ENCODE results near the gene NDUFB2.
A peak's percentile ranks its signal among the peaks of the same experiment; 100 is the strongest.

Gene NDUFB2

DNA sequence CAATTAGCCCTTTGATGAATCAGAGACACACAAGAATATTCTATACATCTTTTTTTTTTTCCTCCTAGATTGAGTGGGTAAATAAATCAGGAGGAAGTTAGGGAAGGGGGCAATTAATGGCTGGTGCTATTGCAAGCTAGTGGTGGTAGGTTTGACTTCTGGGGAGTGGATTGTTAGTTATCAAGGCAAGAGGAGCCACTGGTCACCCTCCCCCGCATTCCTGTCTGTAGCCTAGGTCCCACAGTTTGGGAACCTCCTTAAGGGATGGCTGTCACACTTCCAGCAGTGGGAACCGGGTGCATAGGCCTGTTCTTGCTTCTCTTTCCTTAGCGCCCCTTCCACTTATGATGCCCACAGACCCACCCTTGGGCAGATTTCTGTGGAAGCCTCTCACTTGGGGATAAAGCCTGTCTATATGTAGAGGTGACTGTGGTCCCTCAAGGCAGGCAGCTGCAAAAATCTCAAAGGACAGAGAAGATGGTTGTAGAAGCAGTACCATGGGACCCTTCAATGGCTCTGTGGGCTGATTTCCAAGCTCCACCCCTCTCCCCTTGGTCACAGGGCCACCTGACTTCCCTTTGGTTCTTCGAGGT is 26.1 kb upstream of the NDUFB2 start:
- Mint-ChIP-seq H3K9me3 (no peaks in the 10 kb centered on the region), H3K27ac (no peak overlapping the region), H3K4me3 (peak overlapping the region; percentile 34 to 59 (median 46)), H3K27me3 (ENCODE audit: low read depth) (peaks cover 3% of the 10 kb centered on the region), H3K4me1 (peaks cover 21% of the 10 kb centered on the region), H3K36me3 (ENCODE audit: low read depth) (no peaks in the 10 kb centered on the region)
- TF ChIP-seq, protein P1, sequence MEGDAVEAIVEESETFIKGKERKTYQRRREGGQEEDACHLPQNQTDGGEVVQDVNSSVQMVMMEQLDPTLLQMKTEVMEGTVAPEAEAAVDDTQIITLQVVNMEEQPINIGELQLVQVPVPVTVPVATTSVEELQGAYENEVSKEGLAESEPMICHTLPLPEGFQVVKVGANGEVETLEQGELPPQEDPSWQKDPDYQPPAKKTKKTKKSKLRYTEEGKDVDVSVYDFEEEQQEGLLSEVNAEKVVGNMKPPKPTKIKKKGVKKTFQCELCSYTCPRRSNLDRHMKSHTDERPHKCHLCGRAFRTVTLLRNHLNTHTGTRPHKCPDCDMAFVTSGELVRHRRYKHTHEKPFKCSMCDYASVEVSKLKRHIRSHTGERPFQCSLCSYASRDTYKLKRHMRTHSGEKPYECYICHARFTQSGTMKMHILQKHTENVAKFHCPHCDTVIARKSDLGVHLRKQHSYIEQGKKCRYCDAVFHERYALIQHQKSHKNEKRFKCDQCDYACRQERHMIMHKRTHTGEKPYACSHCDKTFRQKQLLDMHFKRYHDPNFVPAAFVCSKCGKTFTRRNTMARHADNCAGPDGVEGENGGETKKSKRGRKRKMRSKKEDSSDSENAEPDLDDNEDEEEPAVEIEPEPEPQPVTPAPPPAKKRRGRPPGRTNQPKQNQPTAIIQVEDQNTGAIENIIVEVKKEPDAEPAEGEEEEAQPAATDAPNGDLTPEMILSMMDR (IDR thresholded peaks at IDR 0.05; ENCODE audit: unreplicated experiment in 3 of 3), result no peak

DNA sequence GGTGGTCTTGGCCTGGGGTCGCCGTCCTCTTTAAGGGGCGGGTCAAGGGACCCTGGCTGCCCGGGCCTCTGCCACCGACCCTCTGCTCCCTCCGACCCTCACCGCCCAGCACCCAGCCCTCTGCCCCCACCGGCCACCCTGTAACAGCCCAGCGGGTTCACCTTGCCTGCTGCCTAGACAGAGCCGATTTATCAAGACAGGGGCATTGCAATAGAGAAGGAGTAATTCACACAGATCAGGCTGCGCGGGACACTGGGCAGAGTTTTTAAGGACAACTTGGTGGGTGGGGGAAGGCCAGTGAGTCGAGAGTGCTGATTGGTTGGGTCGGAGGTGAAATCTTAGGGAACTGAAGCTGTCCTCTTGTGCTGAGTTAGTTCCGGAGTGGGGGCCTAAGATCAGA is 24.5 kb upstream of the NDUFB2 start:
- TF ChIP-seq, protein P1 (IDR thresholded peaks at IDR 0.05; ENCODE audit: unreplicated experiment in 3 of 3), result no peak
- Mint-ChIP-seq H3K27ac (peak overlapping the region; percentile 51 to 81 (median 77)), H3K27me3 (ENCODE audit: low read depth) (peaks cover 3% of the 10 kb centered on the region), H3K4me3 (peak overlapping the region; percentile 78 to 89 (median 83)), H3K36me3 (ENCODE audit: low read depth) (peaks cover 3% of the 10 kb centered on the region), H3K9me3 (no peaks in the 10 kb centered on the region), H3K4me1 (peaks cover 24% of the 10 kb centered on the region)

DNA sequence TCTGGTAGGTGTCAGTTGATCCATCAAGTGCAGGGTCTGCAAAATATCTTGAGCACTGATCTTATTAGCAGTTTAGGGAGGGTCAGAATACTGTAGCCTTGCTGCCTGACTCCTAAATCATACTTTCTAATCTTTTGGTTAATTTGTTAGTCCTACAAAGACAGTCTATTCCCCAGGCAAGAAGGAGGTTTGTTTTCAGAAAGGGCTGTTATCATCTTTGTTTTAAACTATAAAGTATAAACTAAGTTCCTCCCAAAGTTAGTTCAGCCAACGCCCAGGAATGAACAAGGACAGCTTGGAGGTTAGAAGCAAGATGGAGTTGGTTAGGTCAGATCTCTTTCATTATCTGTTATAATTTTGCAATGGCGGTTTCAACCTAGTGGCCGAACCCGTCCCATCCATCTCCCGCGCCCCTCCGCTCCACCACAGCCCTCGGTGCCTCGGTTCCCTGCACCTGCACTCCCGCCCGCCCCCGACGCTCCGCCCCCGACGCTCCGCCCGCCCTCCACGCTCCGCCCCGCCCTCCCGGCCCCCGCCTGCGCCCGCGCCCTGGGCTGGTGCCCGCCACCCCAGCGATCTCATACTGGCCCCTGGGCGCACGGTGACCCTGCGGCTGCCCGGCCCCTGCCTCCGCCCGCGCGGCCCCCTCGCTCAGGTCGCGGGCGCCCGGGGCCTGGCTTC is 24.0 kb upstream of the NDUFB2 start, which contains the start of gene ADCK2:
Gene ADCK2, plus strand, starts transcription at position 564 of the 681 bp plus-strand sequence. CDS start 386 bp downstream, outside the sequence.
- Mint-ChIP-seq H3K27ac (peak within 1 kb of the TSS; percentile 51 to 81 (median 77)), H3K9me3 (no peaks in the 10 kb centered on the region), H3K4me1 (peaks cover 24% of the 10 kb centered on the region), H3K36me3 (ENCODE audit: low read depth) (peaks cover 6% of the 10 kb centered on the region), H3K4me3 (peak within 1 kb of the TSS; percentile 89 to 91 (median 89)), H3K27me3 (ENCODE audit: low read depth) (peaks cover 3% of the 10 kb centered on the region)
- TF ChIP-seq, protein P1 (IDR thresholded peaks at IDR 0.05; ENCODE audit: unreplicated experiment in 3 of 3), result no peak

DNA sequence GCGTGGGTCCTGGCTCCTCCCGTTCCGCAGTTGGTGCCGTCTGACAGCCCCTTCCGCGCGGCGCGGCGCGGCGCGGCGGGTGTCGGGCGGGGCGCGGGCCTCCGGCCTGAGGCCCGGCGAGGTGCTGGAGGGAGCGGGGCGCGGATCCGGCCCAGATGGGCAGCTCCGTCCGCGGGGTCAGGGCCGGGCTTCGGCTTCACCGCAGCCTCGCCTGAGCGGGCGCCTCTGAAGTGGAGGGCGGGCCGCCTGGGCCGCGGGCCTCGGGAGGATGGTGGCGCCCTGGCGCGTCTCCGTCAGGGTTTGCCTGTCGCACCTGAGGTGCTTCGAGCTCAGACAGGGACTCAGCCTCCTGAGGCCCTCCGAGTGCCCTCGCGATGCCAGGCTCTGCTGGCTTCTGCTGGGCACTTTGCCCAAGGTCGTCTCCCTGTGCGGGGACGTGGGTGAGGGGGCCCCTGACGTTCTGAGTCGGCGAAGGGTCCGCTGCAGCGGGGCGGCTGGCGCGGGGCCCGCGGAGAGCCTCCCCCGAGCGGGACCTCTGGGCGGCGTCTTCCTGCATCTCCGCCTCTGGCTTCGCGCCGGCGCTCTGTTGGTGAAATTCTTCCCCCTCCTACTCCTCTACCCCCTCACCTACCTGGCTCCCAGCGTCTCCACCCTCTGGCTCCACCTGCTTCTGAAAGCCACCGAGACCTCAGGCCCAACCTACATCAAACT is 23.3 kb upstream of the NDUFB2 start:
- H3K27me3 Mint-ChIP-seq (ENCODE audit: low read depth), result peaks cover 3% of the 10 kb centered on the region
- peak overlapping the region; percentile 42 to 65 (median 58) for H3K27ac Mint-ChIP-seq
- H3K4me3 Mint-ChIP-seq, result peak overlapping the region; percentile 85 to 91 (median 89)
- peaks cover 24% of the 10 kb centered on the region for H3K4me1 Mint-ChIP-seq
- H3K36me3 Mint-ChIP-seq (ENCODE audit: low read depth), result peaks cover 13% of the 10 kb centered on the region
- TF ChIP-seq, protein P1 (IDR thresholded peaks at IDR 0.05; ENCODE audit: unreplicated experiment in 3 of 3), result no peak
- H3K9me3 Mint-ChIP-seq, result no peaks in the 10 kb centered on the region

DNA sequence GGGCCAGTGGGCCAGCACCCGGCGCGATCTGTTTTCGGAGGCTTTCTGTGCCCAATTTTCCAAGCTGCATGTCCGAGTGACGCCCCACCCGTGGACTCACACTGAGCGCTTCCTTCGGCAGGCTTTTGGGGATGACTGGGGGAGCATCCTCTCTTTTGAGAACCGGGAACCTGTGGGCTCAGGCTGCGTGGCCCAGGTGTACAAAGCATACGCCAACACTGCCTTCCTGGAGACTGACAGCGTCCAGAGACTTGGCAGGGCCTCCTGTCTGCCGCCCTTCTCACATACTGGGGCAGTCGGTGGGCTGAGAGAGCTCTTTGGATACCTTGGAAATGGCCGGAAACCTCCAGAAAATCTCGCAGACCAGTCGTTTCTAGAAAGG is 22.7 kb upstream of the NDUFB2 start:
- Mint-ChIP-seq H3K4me3 (peak overlapping the region; percentile 85 to 91 (median 89)), H3K36me3 (ENCODE audit: low read depth) (peaks cover 18% of the 10 kb centered on the region), H3K9me3 (no peaks in the 10 kb centered on the region), H3K4me1 (peaks cover 24% of the 10 kb centered on the region), H3K27ac (peak overlapping the region; percentile 42 to 65 (median 58)), H3K27me3 (ENCODE audit: low read depth) (peaks cover 3% of the 10 kb centered on the region)
- TF ChIP-seq, protein P1 (IDR thresholded peaks at IDR 0.05; ENCODE audit: unreplicated experiment in 3 of 3), result no peak

All from nephron (organoid).